ENCODE measurements around the gene MGLL.

DNA sequence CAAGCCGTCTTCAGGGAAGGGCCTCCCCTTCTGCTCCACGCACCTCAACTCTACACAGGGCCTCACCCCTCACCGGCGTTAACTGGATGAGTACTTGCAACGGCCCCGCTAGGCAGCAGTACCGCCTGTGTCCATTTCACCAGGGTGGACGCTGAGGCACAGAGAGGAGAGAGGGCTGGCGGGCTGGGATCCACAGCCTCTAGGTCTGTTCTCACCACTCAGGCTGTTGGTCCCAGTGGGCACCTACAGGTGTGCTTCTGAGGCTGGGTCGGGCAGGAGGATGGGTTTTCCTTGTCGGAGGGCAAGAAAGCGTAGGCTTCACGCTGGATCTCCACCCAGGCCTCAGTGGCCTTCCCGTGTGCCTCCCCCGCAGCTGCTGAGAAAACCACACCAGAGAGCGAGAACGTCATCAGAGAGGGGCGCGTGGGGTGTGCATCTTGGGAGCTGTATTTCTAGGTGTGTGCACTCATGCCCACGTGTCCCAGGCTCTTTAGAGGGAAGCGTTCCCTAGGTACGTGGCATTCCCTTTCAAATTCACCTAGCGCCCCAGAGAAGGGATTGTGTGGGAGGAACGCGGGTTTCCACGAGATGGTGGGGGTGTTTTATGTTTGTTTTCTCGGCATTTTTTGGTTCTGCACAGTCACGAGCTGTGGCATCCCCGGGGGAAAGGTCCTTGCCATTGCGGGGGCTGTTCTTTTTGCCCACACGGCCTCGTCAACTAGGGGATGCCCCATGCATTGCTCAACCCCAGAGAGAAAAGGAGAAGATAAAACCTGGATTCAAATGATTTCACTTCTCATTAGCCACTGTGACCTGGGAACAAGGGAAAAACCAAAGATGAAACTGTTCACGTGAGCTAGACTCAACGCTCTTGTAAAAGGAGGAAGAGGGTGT is 67.7 kb downstream of the MGLL start:
- TF ChIP-seq EZH2phosphoT487 (conservative IDR thresholded peaks at IDR 0.05; ENCODE audit: low read length) = no peak
- TF ChIP-seq, protein P1, sequence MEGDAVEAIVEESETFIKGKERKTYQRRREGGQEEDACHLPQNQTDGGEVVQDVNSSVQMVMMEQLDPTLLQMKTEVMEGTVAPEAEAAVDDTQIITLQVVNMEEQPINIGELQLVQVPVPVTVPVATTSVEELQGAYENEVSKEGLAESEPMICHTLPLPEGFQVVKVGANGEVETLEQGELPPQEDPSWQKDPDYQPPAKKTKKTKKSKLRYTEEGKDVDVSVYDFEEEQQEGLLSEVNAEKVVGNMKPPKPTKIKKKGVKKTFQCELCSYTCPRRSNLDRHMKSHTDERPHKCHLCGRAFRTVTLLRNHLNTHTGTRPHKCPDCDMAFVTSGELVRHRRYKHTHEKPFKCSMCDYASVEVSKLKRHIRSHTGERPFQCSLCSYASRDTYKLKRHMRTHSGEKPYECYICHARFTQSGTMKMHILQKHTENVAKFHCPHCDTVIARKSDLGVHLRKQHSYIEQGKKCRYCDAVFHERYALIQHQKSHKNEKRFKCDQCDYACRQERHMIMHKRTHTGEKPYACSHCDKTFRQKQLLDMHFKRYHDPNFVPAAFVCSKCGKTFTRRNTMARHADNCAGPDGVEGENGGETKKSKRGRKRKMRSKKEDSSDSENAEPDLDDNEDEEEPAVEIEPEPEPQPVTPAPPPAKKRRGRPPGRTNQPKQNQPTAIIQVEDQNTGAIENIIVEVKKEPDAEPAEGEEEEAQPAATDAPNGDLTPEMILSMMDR (IDR thresholded peaks at IDR 0.05; ENCODE audit: insufficient read depth, low read length, poor library complexity, severe bottlenecking) = no peak
